GM12873 (cell line): ENCODE data around the gene PLEKHM3.

Source experiments
- CTCF ChIP-seq: IDR thresholded peaks from 2 replicates; pipeline ENCODE4 v1.5.1; 2012; ENCODE audit warnings: low read depth, mild to moderate bottlenecking, moderate library complexity, low read length, control low read depth; ENCODE audit not compliant: insufficient read depth; ENCODE audit errors: missing control alignments

The PLEKHM3 gene

GRCh38 chr2:207935121-207935990, 90.0 kb downstream of the PLEKHM3 start:
- no peak for TF ChIP-seq CTCF

- TF ChIP-seq CTCF: no peak
These were observed 90.6 kb downstream of the PLEKHM3 start for GRCh38 chr2:207934720-207935119.

GRCh38 chr2:207933396-207934065, 91.8 kb downstream of the PLEKHM3 start:
- no peak for TF ChIP-seq CTCF

- TF ChIP-seq CTCF: no peak
These were observed 93.2 kb downstream of the PLEKHM3 start for GRCh38 chr2:207932106-207932505.

GRCh38 chr2:207930747-207931146, 94.6 kb downstream of the PLEKHM3 start:
- no peak for TF ChIP-seq CTCF

- no peak for TF ChIP-seq CTCF
These were observed 95.4 kb downstream of the PLEKHM3 start for GRCh38 chr2:207929923-207930322.

- TF ChIP-seq CTCF: no peak
These were observed 97.2 kb downstream of the PLEKHM3 start for GRCh38 chr2:207928079-207928478.
